K562 (cell line): ENCODE data around the gene EXOC2. TPM values are rescaled to one million over a fixed set of nuclear protein-coding genes. Genes with fewer than 3 reads are reported as not detected.
A peak's percentile ranks its signal among the peaks of the same experiment; 100 is the strongest.

ENCODE experiments used
- CBX3 ChIP-seq, 2 experiments: IDR thresholded peaks; 1 replicate in 1 of 2; 2 replicates in 1 of 2; pipeline ENCODE4 v1.6.1; 2012; ENCODE audit warnings: inconsistent platforms in 2 of 2, low read length in 2 of 2, borderline replicate concordance in 1 of 2, control low read depth in 1 of 2
- EGR1 ChIP-seq: fragments of 450-650 bp; conservative IDR thresholded peaks from 2 replicates; pipeline ENCODE4 v1.6.1; 2017; ENCODE audit warnings: mild to moderate bottlenecking
- ETV1 ChIP-seq: fragments of 450-650 bp; conservative IDR thresholded peaks from 2 replicates; pipeline ENCODE4 v1.6.1; 2016; ENCODE audit warnings: missing genetic modification characterization, control low read depth, low read depth, missing compliant biosample characterization
- HNRNPH1 ChIP-seq: fragments of 200-400 bp; formaldehyde crosslinking; optimal IDR thresholded peaks from 2 replicates; pipeline ENCODE3; 2017; ENCODE audit warnings: low read depth, mild to moderate bottlenecking, low read length, moderate library complexity
- HNRNPK ChIP-seq: fragments of 200-400 bp; formaldehyde crosslinking; IDR thresholded peaks from one replicate; pipeline ENCODE4 v1.6.1; 2018; ENCODE audit warnings: mild to moderate bottlenecking, low read depth, low read length; ENCODE audit not compliant: poor library complexity, severe bottlenecking
- KAT7 ChIP-seq: sonication (generic); formaldehyde crosslinking; IDR thresholded peaks from 2 replicates; pipeline ENCODE4 v1.8.0; 2022; ENCODE audit warnings: missing genetic modification reagents, mild to moderate bottlenecking, borderline replicate concordance
- MBD2 ChIP-seq: sonication (generic); IDR thresholded peaks from 2 replicates; pipeline ENCODE4 v1.6.1; 2016; ENCODE audit warnings: low read depth, borderline replicate concordance
- NKRF ChIP-seq: fragments of 450-650 bp; IDR thresholded peaks from 2 replicates; pipeline ENCODE4 v1.6.1; 2016; ENCODE audit warnings: borderline replicate concordance
- RAD51 ChIP-seq: fragments of 450-650 bp; IDR thresholded peaks from 2 replicates; pipeline ENCODE4 v1.7.1; 2016; ENCODE audit warnings: low read depth, mild to moderate bottlenecking, borderline replicate concordance
- SLC30A9 ChIP-seq: fragments of 250-450 bp; sonication (Bioruptor Pico); IDR thresholded peaks from 2 replicates; pipeline ENCODE4 v1.8.0; 2022; ENCODE audit warnings: mild to moderate bottlenecking, moderate library complexity
- SMAD2 ChIP-seq: fragments of 150-350 bp; IDR thresholded peaks from 2 replicates; pipeline ENCODE4 v1.6.1; 2014; ENCODE audit warnings: low read depth, mild to moderate bottlenecking, low read length
- SMC3 ChIP-seq: conservative IDR thresholded peaks from 2 replicates; pipeline ENCODE4 v1.6.1; 2011; ENCODE audit warnings: low read depth, low read length, improper control_type of control experiment; ENCODE audit not compliant: insufficient read depth
- SREBF1 ChIP-seq: fragments of 150-350 bp; IDR thresholded peaks from 2 replicates; pipeline ENCODE4 v1.6.1; 2014; ENCODE audit warnings: antibody characterized with exemption, low read depth, low read length, borderline replicate concordance
- TEAD1 ChIP-seq, 2 experiments: fragments of 450-650 bp in 1 of 2; sonication (generic) in 1 of 2; formaldehyde crosslinking; IDR thresholded peaks; 2 replicates each; pipeline versions ENCODE4 v1.4.0 to v1.8.0; 2020 to 2022; ENCODE audit warnings: mild to moderate bottlenecking in 2 of 2, missing genetic modification reagents in 1 of 2
- XRCC3 ChIP-seq: fragments of 450-650 bp; IDR thresholded peaks from 2 replicates; pipeline ENCODE4 v1.6.1; 2017; ENCODE audit warnings: mild to moderate bottlenecking, moderate library complexity
- ZBTB5 ChIP-seq: fragments of 450-650 bp; IDR thresholded peaks from 2 replicates; pipeline ENCODE4 v1.6.1; 2017; ENCODE audit warnings: antibody characterized with exemption
- ZEB2 ChIP-seq: fragments of 450-650 bp; IDR thresholded peaks from 2 replicates; pipeline ENCODE4 v1.6.1; 2016
- ZNF274 ChIP-seq: IDR thresholded peaks from 2 replicates; pipeline ENCODE4 v1.6.1; 2011; ENCODE audit warnings: low read depth, mild to moderate bottlenecking, low read length, moderate library complexity, borderline replicate concordance
- polyA plus RNA-seq, 8 experiments: library from polyadenylated mRNA; depleted of rRNA in 4 of 8; stranded (reverse) in 5 of 8; unstranded in 3 of 8; fragments of >200 nt; fragmentation: Nextera tagmentation in 2 of 8; fragmentation: Illumina TruSeq in 1 of 8; extraction: Ambion mirVana in 2 of 8; extraction: Trizol in 1 of 8; gene quantifications; 2 replicates each; pipeline versions ENCODE4 v1.2.1 to v1.2.3, GENCODE V29; 2011 to 2014; ENCODE audit warnings: inconsistent platforms in 1 of 8, missing spikeins in 1 of 8
- total RNA-seq, 7 experiments: library from RNA; depleted of rRNA in 6 of 7; stranded (reverse); fragments of >200 nt in 6 of 7; fragmentation: Illumina TruSeq in 2 of 7; extraction: Trizol in 2 of 7; gene quantifications; 2 replicates each; pipeline versions ENCODE4 v1.2.1 to v1.2.3, GENCODE V29; 2011 to 2021; ENCODE audit warnings: low replicate concordance in 1 of 7
- TF ChIP-seq, protein P1 (sequence below): fragments of 200-800 bp; sonication (Bioruptor generic); IDR thresholded peaks from 2 replicates; pipeline ENCODE4 v1.6.1; 2017; ENCODE audit warnings: missing genetic modification characterization, missing compliant biosample characterization
- TF ChIP-seq, protein P2 (sequence below): fragments of 250-450 bp; sonication (Bioruptor Pico); IDR thresholded peaks from 2 replicates; pipeline ENCODE4 v1.8.0; 2021; ENCODE audit warnings: moderate library complexity, mild to moderate bottlenecking, inconsistent platforms

The EXOC2 gene
- total and polyA plus RNA-seq, 9 of the 15 experiments (the other 6 are each of a cell fraction or from before 2014, with no cell fraction given): 12.2 to 30.2 (median 24.2) TPM

DNA sequence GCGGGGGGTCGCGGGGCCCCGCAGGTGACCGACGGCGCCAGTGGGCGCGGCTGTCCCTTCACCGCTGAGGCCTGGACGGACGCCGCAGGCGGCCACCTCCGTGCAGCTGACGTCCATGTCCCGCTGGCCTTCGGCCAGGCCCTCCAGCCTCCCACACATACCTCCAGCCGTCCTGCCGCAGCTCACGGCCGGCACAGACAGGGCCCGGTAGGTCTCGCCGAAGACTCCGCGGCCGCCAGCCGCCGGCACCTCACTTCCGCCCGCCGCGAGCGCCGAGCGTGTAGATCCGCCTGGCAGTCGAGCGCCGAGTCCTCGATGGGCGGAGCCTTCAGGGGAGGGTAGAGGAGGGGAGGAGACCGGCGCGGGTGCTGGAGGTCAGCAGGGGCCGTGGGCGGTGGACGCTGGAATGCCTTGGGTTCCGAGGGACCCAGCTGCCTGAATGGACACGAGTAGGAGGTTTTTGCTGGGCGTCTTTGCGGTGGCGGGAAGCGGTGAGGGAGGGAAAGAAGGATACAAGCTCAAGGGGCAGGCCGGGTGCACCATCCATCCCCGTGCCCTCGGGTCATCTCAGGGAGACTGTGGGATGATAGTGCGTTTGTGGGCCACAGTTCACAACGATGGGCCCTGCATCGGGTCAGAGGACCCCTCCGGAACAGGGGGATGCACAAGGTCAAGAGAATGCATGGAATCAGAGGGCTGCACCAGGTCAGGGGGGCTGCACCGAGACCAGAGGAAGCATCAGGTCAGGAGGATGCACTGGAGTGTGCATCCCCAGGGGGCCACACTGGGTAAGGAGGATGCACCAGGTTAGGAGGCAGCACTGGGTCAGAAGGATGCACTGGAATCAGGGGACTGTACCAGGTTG lies at the start of gene EXOC2 (continued):
- TF ChIP-seq EGR1 (peak; percentile 90), ZBTB5 (no peak), ZEB2 (peak; percentile 75), SREBF1 (no peak), ETV1 (peak; percentile 100), RAD51 (peak; percentile 71), SMAD2 (no peak), TEAD1 (CRISPR knock-in tag; IDR thresholded peaks at IDR 0.05) (peak; percentile 17 to 91; a peak in 2 of 4 replicates), HNRNPK (peak; percentile 80), SMC3 (no peak), SLC30A9 (no peak), CBX3 (IDR thresholded peaks at IDR 0.05; ENCODE audit: borderline replicate concordance in 1 of 2, low read length in 2 of 2) (peak in 1 of 2 experiments; percentile 92; a peak in 2 of 3 replicates), MBD2 (peak; percentile 41; the same call in 1 of the 2 replicates), NKRF (peak; percentile 84), HNRNPH1 (no peak), ZNF274 (no peak), KAT7 (CRISPR knock-in tag) (no peak; the same call in 1 of the 2 replicates), XRCC3 (no peak)
- TF ChIP-seq, protein P1, sequence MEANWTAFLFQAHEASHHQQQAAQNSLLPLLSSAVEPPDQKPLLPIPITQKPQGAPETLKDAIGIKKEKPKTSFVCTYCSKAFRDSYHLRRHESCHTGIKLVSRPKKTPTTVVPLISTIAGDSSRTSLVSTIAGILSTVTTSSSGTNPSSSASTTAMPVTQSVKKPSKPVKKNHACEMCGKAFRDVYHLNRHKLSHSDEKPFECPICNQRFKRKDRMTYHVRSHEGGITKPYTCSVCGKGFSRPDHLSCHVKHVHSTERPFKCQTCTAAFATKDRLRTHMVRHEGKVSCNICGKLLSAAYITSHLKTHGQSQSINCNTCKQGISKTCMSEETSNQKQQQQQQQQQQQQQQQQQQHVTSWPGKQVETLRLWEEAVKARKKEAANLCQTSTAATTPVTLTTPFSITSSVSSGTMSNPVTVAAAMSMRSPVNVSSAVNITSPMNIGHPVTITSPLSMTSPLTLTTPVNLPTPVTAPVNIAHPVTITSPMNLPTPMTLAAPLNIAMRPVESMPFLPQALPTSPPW (CRISPR knock-in tag): peak; percentile 94
- TF ChIP-seq, protein P2, sequence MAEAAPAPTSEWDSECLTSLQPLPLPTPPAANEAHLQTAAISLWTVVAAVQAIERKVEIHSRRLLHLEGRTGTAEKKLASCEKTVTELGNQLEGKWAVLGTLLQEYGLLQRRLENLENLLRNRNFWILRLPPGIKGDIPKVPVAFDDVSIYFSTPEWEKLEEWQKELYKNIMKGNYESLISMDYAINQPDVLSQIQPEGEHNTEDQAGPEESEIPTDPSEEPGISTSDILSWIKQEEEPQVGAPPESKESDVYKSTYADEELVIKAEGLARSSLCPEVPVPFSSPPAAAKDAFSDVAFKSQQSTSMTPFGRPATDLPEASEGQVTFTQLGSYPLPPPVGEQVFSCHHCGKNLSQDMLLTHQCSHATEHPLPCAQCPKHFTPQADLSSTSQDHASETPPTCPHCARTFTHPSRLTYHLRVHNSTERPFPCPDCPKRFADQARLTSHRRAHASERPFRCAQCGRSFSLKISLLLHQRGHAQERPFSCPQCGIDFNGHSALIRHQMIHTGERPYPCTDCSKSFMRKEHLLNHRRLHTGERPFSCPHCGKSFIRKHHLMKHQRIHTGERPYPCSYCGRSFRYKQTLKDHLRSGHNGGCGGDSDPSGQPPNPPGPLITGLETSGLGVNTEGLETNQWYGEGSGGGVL (CRISPR knock-in tag): no peak
